HG03060 (cell line): ENCODE data around the gene LTO1.

Experiments
- ATAC-seq: cut with Tn5 transposase; IDR thresholded peaks from one replicate; pipeline ENCODE4 v1.9.1; 2021; ENCODE audit warnings: low read depth, moderate number of reproducible peaks; ENCODE audit not compliant: unreplicated experiment

LTO1 gene

GRCh38 chr11:69660001-69660500 lies 15.1 kb downstream of the LTO1 start:
- no peak for ATAC-seq

GRCh38 chr11:69659591-69659990 lies 15.6 kb downstream of the LTO1 start:
- no peak for ATAC-seq

- ATAC-seq = no peak
Measured at GRCh38 chr11:69658626-69659450, 16.3 kb downstream of the LTO1 start.

- ATAC-seq = no peak
Measured at GRCh38 chr11:69657911-69658625, 17.1 kb downstream of the LTO1 start.

GRCh38 chr11:69657456-69657910 lies 17.7 kb downstream of the LTO1 start:
- ATAC-seq = no peak

- ATAC-seq = no peak
Measured at GRCh38 chr11:69656536-69657455, 18.4 kb downstream of the LTO1 start.

- no peak for ATAC-seq
Measured at GRCh38 chr11:69655479-69656428, 19.4 kb downstream of the LTO1 start.

GRCh38 chr11:69654660-69655478 lies 20.3 kb downstream of the LTO1 start:
- no peak for ATAC-seq

DNA sequence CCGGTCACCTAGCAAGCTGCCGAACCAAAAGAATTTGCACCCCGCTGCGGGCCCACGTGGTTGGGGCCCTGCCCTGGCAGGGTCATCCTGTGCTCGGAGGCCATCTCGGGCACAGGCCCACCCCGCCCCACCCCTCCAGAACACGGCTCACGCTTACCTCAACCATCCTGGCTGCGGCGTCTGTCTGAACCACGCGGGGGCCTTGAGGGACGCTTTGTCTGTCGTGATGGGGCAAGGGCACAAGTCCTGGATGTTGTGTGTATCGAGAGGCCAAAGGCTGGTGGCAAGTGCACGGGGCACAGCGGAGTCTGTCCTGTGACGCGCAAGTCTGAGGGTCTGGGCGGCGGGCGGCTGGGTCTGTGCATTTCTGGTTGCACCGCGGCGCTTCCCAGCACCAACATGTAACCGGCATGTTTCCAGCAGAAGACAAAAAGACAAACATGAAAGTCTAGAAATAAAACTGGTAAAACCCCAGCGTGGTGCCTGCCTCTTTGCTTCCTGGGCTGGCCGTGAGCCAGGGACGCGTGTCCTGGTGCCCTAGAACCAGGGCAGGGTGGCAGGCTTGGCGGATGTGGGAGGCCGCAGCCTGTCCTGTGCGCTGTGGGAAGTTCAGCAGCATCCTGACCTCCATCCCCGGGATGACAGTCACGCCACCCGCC lies 21.0 kb downstream of the LTO1 start:
- ATAC-seq = no peak

DNA sequence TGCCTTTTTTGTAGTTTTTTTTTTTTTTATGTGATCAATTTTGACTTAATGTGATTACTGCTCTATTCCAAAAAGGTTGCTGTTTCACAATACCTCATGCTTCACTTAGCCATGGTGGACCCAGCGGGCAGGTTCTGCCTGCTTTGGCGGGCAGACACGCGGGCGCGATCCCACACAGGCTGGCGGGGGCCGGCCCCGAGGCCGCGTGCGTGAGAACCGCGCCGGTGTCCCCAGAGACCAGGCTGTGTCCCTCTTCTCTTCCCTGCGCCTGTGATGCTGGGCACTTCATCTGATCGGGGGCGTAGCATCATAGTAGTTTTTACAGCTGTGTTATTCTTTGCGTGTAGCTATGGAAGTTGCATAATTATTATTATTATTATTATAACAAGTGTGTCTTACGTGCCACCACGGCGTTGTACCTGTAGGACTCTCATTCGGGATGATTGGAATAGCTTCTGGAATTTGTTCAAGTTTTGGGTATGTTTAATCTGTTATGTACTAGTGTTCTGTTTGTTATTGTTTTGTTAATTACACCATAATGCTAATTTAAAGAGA lies 21.7 kb downstream of the LTO1 start:
- no peak for ATAC-seq

DNA sequence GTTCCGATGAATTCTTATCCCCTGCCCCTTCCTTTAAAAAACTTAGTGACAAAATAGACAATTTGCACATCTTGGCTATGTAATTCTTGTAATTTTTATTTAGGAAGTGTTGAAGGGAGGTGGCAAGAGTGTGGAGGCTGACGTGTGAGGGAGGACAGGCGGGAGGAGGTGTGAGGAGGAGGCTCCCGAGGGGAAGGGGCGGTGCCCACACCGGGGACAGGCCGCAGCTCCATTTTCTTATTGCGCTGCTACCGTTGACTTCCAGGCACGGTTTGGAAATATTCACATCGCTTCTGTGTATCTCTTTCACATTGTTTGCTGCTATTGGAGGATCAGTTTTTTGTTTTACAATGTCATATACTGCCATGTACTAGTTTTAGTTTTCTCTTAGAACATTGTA lies 22.2 kb downstream of the LTO1 start:
- no peak for ATAC-seq

GRCh38 chr11:69651834-69652620 lies 23.1 kb downstream of the LTO1 start:
- no peak for ATAC-seq

GRCh38 chr11:69650832-69651344 lies 24.3 kb downstream of the LTO1 start:
- ATAC-seq = no peak

DNA sequence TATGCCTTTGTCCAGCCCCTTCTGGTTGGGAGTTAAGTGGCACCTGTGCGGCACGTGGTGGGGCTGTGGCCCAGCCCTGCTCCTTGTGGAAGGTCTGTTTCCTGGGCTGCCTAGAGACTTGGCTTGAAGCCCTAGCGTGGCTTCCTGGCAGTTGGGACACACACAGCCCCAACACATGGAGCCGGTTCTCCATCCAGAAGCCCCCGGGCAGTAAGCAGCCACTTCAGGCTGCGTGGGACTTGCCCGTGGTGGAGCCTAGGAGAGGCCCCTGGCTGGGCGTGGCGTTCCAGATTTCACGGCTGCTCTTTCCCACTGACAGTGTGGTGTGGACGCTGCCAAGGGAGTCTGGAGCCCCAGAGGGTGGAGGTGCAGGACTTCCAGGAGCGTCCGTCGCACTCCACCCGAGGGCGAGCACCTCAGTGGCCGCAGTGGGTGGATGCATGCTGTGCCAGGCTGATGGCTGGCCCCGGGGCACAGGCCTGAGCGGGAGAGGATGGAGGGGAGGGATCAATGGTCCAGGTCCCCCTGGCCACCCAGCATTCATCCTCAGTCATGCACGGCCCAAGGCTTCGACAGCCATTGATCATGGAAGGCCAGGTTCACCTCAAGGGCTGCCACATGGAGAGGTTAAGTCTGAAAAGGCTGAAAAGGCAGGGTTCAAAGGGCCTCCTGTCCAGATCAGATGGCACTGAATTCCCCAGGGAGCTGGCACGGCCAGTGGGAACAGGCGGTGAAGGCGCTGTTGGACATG lies 24.9 kb downstream of the LTO1 start:
- ATAC-seq = no peak

- ATAC-seq = no peak
Measured at GRCh38 chr11:69649576-69649900, 25.6 kb downstream of the LTO1 start.
